RWPE1 (cell line): Measurements from ENCODE around the gene MVD.

Source experiments
- CTCF ChIA-PET: fragments of 350-600 bp; sonication (Branson Sonifier 250); formaldehyde crosslinking; extraction: SDS; loops from one replicate; lab custom pipeline; 2021; lab: Yijun Ruan, JAX
- POLR2A ChIA-PET: fragments of 400-600 bp; formaldehyde crosslinking; extraction: SDS; loops from one replicate; lab custom pipeline; 2020; ENCODE audit warnings: antibody characterized with exemption; ENCODE audit not compliant: low non-redundant PET; lab: Yijun Ruan, JAX
- DNase-seq: peaks from one replicate; pipeline ENCODE4 v3.0.0; 2012; ENCODE audit warnings: low spot score
- H3K27ac ChIP-seq: fragments of 450-650 bp; 2 replicates; pipeline ENCODE4 v1.5.1; 2017
- CTCF ChIP-seq: fragments of 450-650 bp; conservative IDR thresholded peaks from 2 replicates; pipeline ENCODE4 v1.5.1; 2017; ENCODE audit warnings: low read depth, mild to moderate bottlenecking

MVD gene

GRCh38 chr16:88681709-88682451 is 19.0 kb upstream of the MVD start:
- no peak overlapping the region for H3K27ac ChIP-seq
- no peak for DNase-seq
- ChIA-PET CTCF (interaction anchor here (0.8 to 1.5 kb wide), 2 partner anchors 10 to 20 kb away, joined by 4 read pairs; no protein-coding TSS in a partner anchor), POLR2A (no interaction called here)
- no peak for TF ChIP-seq CTCF

- no peak for DNase-seq
- no peak for TF ChIP-seq CTCF
- no peak overlapping the region for H3K27ac ChIP-seq
- ChIA-PET CTCF (interaction anchor here (0.8 to 1.5 kb wide), 3 partner anchors 9 to 74 kb away, joined by 3 to 4 read pairs (median 4); no protein-coding TSS in a partner anchor), POLR2A (no interaction called here)
These were observed 18.3 kb upstream of the MVD start for GRCh38 chr16:88681084-88681680.

DNA sequence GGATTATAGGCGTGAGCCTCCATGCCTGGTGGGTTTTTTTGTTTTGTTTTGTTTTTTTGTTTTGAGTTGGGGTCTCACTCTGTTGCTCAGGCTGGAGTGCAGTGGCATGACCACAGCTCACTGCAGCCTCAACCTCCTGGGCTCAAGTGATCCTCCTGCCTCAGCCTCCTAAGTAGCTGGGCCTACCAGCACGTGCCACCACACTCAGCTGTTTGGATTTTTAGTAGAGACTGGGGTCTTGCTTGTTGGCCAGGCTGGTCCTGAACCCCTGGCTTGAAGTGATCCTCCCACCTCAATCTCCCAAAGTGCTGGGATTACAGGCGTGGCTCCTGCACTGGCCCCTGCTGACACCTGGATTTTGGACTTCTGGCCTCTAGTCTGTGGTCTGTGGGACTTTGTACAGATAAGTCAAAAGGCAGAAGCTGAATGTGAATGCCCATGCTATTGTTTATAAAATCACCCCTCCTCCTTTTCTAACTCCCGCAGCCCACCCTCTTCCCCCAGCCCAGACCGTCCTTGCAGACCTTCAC is 17.7 kb upstream of the MVD start:
- ChIA-PET CTCF (interaction anchor here (0.8 to 1.5 kb wide), 3 partner anchors 9 to 74 kb away, joined by 3 to 4 read pairs (median 4); no protein-coding TSS in a partner anchor), POLR2A (interaction anchor here (0.6 kb wide), 1 partner anchor 15 kb away, joined by 3 read pairs; no protein-coding TSS in a partner anchor)
- no peak for DNase-seq
- no peak for TF ChIP-seq CTCF
- H3K27ac ChIP-seq, result no peak overlapping the region

DNA sequence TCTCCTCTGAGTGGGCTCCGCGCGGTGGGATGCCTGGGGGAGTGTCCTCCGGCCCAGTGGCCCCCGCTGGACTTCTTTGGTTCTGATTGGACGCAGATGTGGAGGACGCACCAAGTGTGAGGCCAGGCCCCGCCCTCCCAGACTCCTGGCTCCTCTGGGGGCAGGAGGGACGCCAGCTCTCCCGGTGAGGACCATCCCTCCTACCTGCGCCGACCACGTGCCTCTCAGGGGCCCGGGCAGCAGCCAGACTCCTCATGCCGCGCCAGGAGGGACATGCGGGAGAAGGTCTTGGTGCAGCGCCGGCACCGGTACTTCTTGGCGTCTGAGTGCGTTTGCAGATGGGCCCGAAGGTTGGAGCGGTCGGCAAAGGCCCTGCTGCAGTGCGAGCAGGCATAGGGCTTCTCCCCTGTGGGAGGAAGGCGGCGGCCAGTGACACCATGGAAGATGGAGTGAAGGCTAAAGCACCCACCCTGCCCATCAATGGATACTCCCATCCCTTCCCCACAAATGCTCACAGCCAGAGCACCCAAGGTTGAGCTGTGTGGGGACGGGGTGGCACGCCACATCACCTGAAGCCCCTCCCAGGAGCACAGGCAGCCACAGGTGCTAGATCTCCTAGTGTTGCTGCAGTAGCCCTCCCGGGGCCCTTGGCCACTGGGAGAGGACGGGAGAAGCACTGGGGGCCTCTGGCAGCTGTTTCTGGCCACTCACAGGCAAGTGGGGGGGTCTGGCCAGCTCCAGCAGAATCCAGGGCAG is 15.5 kb upstream of the MVD start:
- POLR2A ChIA-PET, result no interaction called here
- no peak for TF ChIP-seq CTCF
- H3K27ac ChIP-seq, result no peak overlapping the region
- DNase-seq, result no peak
- CTCF ChIA-PET, result interaction anchor here (0.7 kb wide), 1 partner anchor 235 kb away, joined by 3 read pairs; no protein-coding TSS in a partner anchor

DNA sequence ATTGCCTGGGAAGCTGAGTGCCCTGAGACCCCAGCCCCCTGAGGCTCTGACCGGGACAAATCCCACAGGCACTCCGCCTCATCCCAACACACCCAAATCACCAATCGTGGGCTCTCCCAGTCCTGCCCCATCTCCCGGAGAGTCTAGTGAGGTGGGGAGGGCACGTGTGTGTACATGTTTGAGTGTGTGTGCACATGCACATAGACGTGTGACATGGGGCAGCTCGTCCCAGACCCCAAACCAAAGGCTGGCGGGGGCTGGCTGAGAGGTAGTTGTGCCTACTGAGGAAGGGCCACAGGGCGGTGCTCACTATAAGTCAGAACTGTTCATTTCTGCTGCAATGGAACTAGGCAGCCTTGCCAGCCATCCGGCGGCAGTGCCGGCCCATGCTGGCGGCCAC is 14.8 kb upstream of the MVD start:
- no peak for TF ChIP-seq CTCF
- no peak overlapping the region for H3K27ac ChIP-seq
- POLR2A ChIA-PET, result no interaction called here
- DNase-seq, result no peak
- CTCF ChIA-PET, result no interaction called here
